ENCODE measurements around the gene NUDT1.
"Not testable (repeated sequence)": the region's sequence is repeated elsewhere in the genome, so short reads cannot be mapped to it uniquely, and the experiment has no call there.

The NUDT1 gene

DNA sequence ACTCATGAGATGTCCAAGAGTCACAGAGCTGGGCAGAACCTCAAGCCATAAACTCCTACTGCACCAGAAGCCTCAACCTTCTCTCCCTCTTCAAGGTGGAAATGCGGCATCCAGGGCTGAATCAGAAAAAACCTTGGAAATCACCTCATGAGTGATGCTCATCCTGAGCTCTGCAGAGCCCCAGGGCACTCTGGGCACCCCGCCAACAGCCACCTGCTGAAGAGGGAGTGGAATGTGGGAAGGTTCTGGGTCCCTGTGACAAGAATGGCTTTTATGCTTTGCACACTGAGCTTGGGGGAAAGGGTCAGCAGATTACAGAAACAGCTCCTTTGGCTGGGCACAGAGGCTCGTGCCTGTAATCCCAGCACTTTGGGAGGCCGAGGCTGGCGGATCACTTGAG lies 18.8 kb downstream of the NUDT1 start:
- Histone ChIP-seq H3K4me1 (ENCODE audit: insufficient read depth, low read length) (no peaks in the 10 kb centered on the region), H3K27me3 (ENCODE audit: insufficient read depth, low read length) (no peaks in the 10 kb centered on the region), H3K9me3 (ENCODE audit: low read length) (no peaks in the 10 kb centered on the region), H3K36me3 (ENCODE audit: insufficient read depth, low read length) (peaks cover 16% of the 10 kb centered on the region), H3K4me3 (ENCODE audit: low read length) (no peak overlapping the region), H2AFZ (ENCODE audit: low read depth, low read length) (no peak overlapping the region)

DNA sequence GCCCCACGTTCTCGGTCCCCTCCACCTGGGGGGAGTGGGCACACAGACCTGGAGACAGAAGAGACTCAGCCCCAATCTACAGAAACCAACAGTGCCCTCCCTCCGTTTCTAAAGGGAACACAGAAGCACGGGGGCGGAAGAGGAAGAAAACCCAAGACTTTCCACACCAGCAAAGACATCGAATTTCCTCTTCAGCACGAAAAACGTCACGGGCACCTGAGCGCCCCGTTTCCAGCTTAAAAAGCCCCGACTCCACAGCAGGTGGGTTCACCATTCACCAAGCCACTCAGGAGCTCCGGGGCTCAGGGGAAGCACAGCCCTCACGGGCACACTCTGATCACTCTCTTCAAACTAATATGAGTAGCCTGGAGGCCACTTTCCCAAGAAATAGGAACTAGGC lies 19.6 kb downstream of the NUDT1 start:
- Histone ChIP-seq H3K9me3 (ENCODE audit: low read length) (no peaks in the 10 kb centered on the region), H3K36me3 (ENCODE audit: insufficient read depth, low read length) (peaks cover 14% of the 10 kb centered on the region), H2AFZ (ENCODE audit: low read depth, low read length) (no peak overlapping the region), H3K4me1 (ENCODE audit: insufficient read depth, low read length) (no peaks in the 10 kb centered on the region), H3K27me3 (ENCODE audit: insufficient read depth, low read length) (no peaks in the 10 kb centered on the region), H3K4me3 (ENCODE audit: low read length) (no peak overlapping the region)

DNA sequence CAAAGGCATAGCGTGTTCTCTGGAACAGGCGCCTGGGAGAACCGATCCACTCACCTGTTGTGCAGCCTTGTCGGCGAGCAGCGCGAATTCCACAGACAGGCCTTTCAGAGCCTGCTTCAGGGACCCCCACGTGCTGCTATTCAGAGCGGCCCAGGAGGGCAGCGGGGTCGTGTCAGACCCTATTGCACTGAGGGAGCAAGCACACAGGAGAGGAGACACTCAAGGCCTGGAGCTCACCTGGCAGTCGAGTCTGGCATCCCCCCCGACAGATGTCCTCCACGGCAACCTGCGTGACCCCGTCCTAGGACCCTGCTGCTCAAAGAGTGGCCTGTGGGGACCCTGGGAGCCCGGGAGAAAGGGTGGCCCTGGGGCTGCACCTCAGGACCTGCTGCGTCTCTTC lies 21.1 kb downstream of the NUDT1 start:
- H3K27me3 ChIP-seq (ENCODE audit: insufficient read depth, low read length), result no peaks in the 10 kb centered on the region
- H3K36me3 ChIP-seq (ENCODE audit: insufficient read depth, low read length), result peaks cover 13% of the 10 kb centered on the region
- H3K4me3 ChIP-seq (ENCODE audit: low read length), result no peak overlapping the region
- H2AFZ ChIP-seq (ENCODE audit: low read depth, low read length), result no peak overlapping the region
- no peaks in the 10 kb centered on the region for H3K9me3 ChIP-seq (ENCODE audit: low read length)
- H3K4me1 ChIP-seq (ENCODE audit: insufficient read depth, low read length), result no peaks in the 10 kb centered on the region

DNA sequence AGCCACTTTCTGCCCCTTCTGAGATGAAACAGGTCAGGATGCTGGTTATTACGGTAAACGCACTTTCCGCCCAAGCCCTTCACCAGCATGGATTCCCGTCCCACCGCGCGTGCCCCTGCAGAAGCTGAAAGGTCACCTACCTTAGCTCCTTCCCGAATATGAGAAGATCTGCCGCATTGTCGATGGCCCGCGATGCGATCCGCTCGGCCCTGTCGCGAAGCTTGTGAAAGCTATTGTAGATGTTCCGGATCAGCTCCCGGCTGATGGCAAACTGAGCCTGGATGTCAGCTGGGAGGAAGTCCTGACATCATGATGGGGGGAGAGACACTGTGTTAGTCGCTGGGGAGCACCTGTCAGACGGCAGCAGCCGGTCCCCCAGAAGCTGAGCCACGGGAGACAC lies 22.1 kb downstream of the NUDT1 start:
- no peaks in the 10 kb centered on the region for H3K9me3 ChIP-seq (ENCODE audit: low read length)
- no peak overlapping the region for H2AFZ ChIP-seq (ENCODE audit: low read depth, low read length)
- H3K4me1 ChIP-seq (ENCODE audit: insufficient read depth, low read length), result no peaks in the 10 kb centered on the region
- H3K4me3 ChIP-seq (ENCODE audit: low read length), result no peak overlapping the region
- H3K36me3 ChIP-seq (ENCODE audit: insufficient read depth, low read length), result peaks cover 13% of the 10 kb centered on the region
- no peaks in the 10 kb centered on the region for H3K27me3 ChIP-seq (ENCODE audit: insufficient read depth, low read length)

DNA sequence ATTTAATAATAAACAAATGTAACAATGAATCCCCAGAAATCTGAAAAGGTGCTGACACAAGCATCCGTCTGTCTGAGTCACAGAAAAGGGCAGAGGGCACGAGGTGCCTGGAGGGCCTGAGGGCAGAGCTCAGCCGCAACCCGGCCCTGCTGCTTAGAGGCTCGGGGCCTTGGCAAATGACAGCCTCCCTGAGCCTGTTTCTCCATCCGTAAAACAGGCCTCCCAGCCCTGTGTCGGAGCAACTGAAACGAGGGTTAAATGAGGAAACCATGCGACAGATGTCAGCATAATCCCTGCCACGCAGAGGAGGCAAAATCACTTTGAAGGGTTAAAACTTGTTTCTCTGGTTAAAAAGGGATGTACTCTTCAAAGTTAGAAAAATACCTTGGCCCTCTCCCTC lies 24.9 kb downstream of the NUDT1 start:
- Histone ChIP-seq H2AFZ (ENCODE audit: low read depth, low read length) (no peak overlapping the region), H3K4me1 (ENCODE audit: insufficient read depth, low read length) (peaks cover 12% of the 10 kb centered on the region), H3K9me3 (ENCODE audit: low read length) (no peaks in the 10 kb centered on the region), H3K36me3 (ENCODE audit: insufficient read depth, low read length) (peaks cover 13% of the 10 kb centered on the region), H3K27me3 (ENCODE audit: insufficient read depth, low read length) (no peaks in the 10 kb centered on the region), H3K4me3 (ENCODE audit: low read length) (no peak overlapping the region)

DNA sequence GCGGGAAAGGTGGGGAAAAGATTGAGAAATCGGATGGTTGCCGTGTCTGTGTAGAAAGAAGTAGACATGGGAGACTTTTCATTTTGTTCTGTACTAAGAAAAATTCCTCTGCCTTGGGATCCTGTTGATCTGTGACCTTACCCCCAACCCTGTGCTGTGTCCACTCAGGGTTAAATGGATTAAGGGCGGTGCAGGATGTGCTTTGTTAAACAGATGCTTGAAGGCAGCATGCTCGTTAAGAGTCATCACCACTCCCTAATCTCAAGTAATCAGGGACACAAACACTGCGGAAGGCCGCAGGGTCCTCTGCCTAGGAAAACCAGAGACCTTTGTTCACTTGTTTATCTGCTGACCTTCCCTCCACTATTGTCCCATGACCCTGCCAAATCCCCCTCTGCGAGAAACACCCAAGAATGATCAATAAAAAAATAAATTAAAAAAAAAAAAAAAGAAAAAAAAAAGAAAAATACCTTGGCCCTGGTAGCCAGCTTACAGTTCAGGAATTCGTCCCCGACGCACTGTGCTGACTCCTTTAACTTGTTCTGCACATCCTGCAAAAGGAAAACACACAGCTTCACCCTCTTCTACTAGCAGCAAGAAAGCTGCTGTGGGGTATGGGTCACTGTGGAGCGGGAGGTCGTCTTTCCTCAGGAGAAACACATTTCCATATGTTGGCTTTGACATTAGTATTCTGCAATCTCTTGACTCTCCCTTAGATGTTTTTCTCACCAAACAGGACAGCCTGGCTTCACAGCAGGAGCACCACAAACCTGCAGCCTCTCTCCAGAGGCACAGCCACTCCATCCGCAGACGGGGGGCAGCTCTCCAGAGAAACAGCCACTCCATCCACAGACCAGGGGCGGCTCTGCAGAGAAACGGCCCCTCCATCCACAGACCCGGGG lies 27.3 kb downstream of the NUDT1 start:
- not testable (repeated sequence) for H3K27me3 ChIP-seq (ENCODE audit: insufficient read depth, low read length); H2AFZ ChIP-seq (ENCODE audit: low read depth, low read length); H3K9me3 ChIP-seq (ENCODE audit: low read length); H3K4me3 ChIP-seq (ENCODE audit: low read length); H3K36me3 ChIP-seq (ENCODE audit: insufficient read depth, low read length)
- H3K4me1 ChIP-seq (ENCODE audit: insufficient read depth, low read length), result peaks cover 12% of the 10 kb centered on the region

DNA sequence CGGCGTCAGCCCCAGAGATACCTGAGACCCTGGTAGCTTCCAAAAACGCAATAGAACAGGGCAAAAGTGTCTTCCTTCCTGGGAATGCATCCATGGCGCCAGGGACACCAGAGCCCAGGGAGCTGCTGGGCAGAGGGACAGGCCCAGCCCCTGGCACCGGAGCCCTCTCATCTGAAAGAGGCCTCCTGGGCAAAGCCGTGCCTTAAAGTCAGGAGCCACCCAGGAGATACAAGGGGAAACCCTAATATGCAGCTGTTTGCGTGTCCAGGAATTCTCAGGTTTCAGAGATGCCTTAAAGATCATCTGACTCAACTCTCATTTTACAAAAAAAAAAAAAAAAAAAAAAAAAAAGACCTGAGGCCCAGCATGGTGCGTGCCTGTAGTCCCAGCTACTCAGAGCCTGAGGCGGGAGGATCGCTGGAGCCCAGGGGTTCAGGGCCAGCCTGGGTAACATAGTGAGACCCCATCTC lies 28.0 kb downstream of the NUDT1 start:
- H3K4me3 ChIP-seq (ENCODE audit: low read length), result no peak overlapping the region
- H3K36me3 ChIP-seq (ENCODE audit: insufficient read depth, low read length), result peaks cover 6% of the 10 kb centered on the region
- H2AFZ ChIP-seq (ENCODE audit: low read depth, low read length), result no peak overlapping the region
- H3K4me1 ChIP-seq (ENCODE audit: insufficient read depth, low read length), result peaks cover 12% of the 10 kb centered on the region
- H3K27me3 ChIP-seq (ENCODE audit: insufficient read depth, low read length), result no peaks in the 10 kb centered on the region
- H3K9me3 ChIP-seq (ENCODE audit: low read length), result no peaks in the 10 kb centered on the region

DNA sequence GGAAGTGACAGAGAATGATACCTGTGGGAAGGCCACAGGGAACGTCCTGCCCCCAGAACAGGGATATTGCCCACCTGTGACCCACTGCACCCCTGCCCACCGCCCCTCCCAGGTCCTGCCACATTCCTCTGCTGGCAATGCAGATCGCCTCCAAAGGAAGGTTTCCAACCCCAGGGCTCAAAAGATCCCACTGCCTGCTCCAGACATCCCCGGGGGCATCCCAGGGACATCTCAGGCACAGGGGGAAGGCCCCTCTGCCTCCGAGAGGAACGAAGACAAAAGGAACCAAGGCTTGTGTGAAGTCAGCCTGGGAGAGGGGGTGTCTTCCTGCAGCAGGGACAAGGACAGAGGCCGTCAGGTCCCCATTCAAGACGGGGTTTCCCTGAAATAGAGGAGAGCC lies 28.5 kb downstream of the NUDT1 start:
- H3K27me3 ChIP-seq (ENCODE audit: insufficient read depth, low read length), result no peaks in the 10 kb centered on the region
- H3K4me1 ChIP-seq (ENCODE audit: insufficient read depth, low read length), result peaks cover 12% of the 10 kb centered on the region
- no peak overlapping the region for H2AFZ ChIP-seq (ENCODE audit: low read depth, low read length)
- H3K4me3 ChIP-seq (ENCODE audit: low read length), result no peak overlapping the region
- H3K36me3 ChIP-seq (ENCODE audit: insufficient read depth, low read length), result peaks cover 7% of the 10 kb centered on the region
- H3K9me3 ChIP-seq (ENCODE audit: low read length), result no peaks in the 10 kb centered on the region

DNA sequence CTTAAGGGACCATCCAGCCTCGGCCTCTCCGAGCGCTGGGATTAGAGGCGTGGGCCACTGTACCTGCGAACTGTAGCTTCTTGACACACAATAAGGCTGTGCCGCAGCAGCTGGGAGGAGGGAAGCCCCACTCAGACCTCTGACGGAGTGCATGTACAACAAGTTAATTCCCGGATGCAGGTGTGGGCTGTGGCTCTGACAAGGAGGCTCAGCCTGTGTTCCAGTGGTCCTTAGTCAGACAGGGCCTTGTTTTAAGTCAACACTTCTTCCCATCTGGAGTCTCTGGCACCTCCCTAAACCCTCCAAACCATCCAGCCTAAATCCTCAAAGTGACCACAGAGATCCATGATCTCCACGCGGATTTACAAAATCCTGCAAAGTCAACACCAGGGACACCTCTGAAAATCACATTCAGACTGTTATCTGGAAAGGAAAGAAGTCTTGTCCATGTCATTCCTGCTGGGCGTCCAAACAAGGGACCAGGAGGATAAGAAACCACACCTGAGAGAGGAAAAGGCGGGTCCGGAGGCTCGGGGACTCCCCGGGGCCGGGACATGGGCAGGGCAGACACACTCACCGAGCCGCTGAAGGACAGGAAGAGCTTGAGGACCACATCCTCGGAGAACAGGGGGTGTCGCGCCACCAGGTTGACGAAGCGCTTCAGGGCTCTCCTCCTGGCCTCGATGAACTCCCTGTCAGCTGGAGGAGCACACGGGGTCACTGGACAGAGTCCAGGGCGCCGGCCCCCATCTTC lies 29.4 kb downstream of the NUDT1 start:
- no peak overlapping the region for H2AFZ ChIP-seq (ENCODE audit: low read depth, low read length)
- peaks cover 12% of the 10 kb centered on the region for H3K4me1 ChIP-seq (ENCODE audit: insufficient read depth, low read length)

DNA sequence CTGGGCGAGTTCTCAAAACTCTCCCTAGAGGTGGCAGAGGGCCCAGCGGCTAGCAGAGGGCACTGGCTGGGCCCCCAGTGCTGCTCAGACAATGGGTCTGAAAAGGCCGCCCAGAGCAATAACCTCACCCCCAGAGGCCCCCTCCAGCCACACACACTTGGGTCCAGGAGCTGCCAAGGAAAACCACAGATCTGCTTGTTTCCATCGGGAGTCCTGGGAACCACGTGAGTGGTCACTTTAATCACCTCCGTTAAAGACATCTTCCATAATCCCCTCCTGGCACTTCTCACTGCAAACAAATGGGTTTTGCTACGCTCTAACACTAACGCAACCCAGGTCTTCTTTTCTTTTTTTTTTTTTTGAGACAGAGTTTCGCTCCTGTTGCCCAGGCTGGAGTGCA lies 30.0 kb downstream of the NUDT1 start:
- Histone ChIP-seq H3K27me3 (ENCODE audit: insufficient read depth, low read length) (no peaks in the 10 kb centered on the region), H3K4me1 (ENCODE audit: insufficient read depth, low read length) (peaks cover 12% of the 10 kb centered on the region), H3K4me3 (ENCODE audit: low read length) (no peak overlapping the region), H3K36me3 (ENCODE audit: insufficient read depth, low read length) (peaks cover 4% of the 10 kb centered on the region), H2AFZ (ENCODE audit: low read depth, low read length) (no peak overlapping the region), H3K9me3 (ENCODE audit: low read length) (no peaks in the 10 kb centered on the region)

More for the DNA sequence above, 29.4 kb downstream of the NUDT1 start:
- Histone ChIP-seq H3K4me3 (ENCODE audit: low read length) (no peak overlapping the region), H3K9me3 (ENCODE audit: low read length) (no peaks in the 10 kb centered on the region), H3K36me3 (ENCODE audit: insufficient read depth, low read length) (peaks cover 7% of the 10 kb centered on the region), H3K27me3 (ENCODE audit: insufficient read depth, low read length) (no peaks in the 10 kb centered on the region)

DNA sequence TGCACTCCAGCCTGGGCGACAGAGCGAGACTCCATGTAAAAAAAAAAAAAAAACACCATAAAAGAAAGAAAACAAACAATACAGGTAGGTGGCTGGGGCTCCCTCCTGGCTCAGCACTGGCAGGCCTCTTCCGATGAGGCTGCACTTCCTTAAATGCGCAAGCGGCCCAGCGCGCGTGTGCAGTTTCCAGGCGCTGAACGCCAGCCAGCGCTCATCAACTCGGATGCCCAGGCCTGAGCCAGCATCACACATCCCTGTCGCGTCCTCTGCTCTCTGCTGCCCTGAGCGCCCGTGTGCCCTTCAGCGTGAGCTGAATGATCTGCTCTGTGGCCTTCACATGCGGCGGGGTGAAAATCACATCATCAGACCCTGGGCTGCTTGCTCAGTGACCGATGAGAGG lies 31.8 kb downstream of the NUDT1 start:
- H3K27me3 ChIP-seq (ENCODE audit: insufficient read depth, low read length), result no peaks in the 10 kb centered on the region
- H3K36me3 ChIP-seq (ENCODE audit: insufficient read depth, low read length), result peaks cover 7% of the 10 kb centered on the region
- no peak overlapping the region for H2AFZ ChIP-seq (ENCODE audit: low read depth, low read length)
- H3K9me3 ChIP-seq (ENCODE audit: low read length), result no peaks in the 10 kb centered on the region
- no peak overlapping the region for H3K4me3 ChIP-seq (ENCODE audit: low read length)
- H3K4me1 ChIP-seq (ENCODE audit: insufficient read depth, low read length), result peaks cover 12% of the 10 kb centered on the region

DNA sequence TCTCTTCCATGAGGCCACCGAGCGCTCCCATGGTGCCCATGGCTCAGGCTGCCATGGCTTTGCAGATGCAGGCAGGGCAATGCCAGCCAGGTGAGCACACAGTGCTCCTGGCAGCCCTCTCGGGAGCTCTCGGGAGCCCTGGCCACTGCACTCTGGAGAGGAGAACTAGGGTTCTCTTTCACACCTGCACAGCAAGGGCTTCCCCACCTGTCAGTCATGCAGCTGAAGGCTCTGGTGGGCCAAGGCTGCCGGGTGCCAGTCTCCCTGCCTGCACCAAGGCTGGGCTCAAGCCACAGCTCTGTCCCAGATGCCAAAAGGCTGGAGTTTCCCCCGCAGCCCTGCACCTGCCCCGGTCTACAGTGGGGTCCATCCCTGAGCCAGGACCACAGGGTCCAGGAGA lies 32.6 kb downstream of the NUDT1 start:
- no peak overlapping the region for H3K4me3 ChIP-seq (ENCODE audit: low read length)
- peaks cover 9% of the 10 kb centered on the region for H3K4me1 ChIP-seq (ENCODE audit: insufficient read depth, low read length)
- H2AFZ ChIP-seq (ENCODE audit: low read depth, low read length), result no peak overlapping the region
- H3K36me3 ChIP-seq (ENCODE audit: insufficient read depth, low read length), result peaks cover 7% of the 10 kb centered on the region
- H3K9me3 ChIP-seq (ENCODE audit: low read length), result no peaks in the 10 kb centered on the region
- no peaks in the 10 kb centered on the region for H3K27me3 ChIP-seq (ENCODE audit: insufficient read depth, low read length)

DNA sequence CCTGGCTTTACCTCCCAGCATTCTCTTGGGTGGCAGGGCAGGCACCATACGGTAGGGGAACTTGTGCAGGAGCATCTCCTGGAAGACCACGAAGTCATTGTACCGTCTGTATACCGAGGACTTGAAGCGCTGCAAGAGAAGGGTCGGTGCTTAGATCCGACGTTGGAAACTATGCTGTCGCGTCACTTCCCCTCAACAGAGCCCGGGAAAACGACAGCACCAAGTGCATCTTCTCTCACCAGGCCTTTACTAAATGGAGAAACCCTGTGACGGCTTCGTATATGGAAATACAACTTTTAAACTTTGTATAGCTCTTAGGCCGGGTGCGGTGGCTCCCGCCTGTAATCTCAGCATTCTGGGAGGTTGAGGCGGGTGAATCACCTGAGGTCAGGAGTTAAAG lies 33.1 kb downstream of the NUDT1 start:
- no peak overlapping the region for H3K4me3 ChIP-seq (ENCODE audit: low read length)
- H2AFZ ChIP-seq (ENCODE audit: low read depth, low read length), result no peak overlapping the region
- H3K9me3 ChIP-seq (ENCODE audit: low read length), result no peaks in the 10 kb centered on the region
- H3K36me3 ChIP-seq (ENCODE audit: insufficient read depth, low read length), result peaks cover 7% of the 10 kb centered on the region
- H3K4me1 ChIP-seq (ENCODE audit: insufficient read depth, low read length), result peaks cover 5% of the 10 kb centered on the region
- H3K27me3 ChIP-seq (ENCODE audit: insufficient read depth, low read length), result no peaks in the 10 kb centered on the region

Data from neuron (in vitro differentiated cells).